ENCODE measurements around the gene ACOX3.

ACOX3 gene

GRCh38 chr4:8477095-8477635, 36.6 kb upstream of the ACOX3 start:
- no peak for TF ChIP-seq CTCF (IDR thresholded peaks at IDR 0.05; ENCODE audit: low read depth, low read length, missing control alignments)
- DNase-seq (ENCODE audit: low read depth) = no peak
- no peak overlapping the region for H3K4me3 ChIP-seq (ENCODE audit: low read depth, low read length)

GRCh38 chr4:8475751-8476575, 35.4 kb upstream of the ACOX3 start:
- DNase-seq (ENCODE audit: low read depth) = no peak
- no peak for TF ChIP-seq CTCF (IDR thresholded peaks at IDR 0.05; ENCODE audit: low read depth, low read length, missing control alignments)
- H3K4me3 ChIP-seq (ENCODE audit: low read depth, low read length) = no peak overlapping the region

- no peak for TF ChIP-seq CTCF (IDR thresholded peaks at IDR 0.05; ENCODE audit: low read depth, low read length, missing control alignments)
- no peak overlapping the region for H3K4me3 ChIP-seq (ENCODE audit: low read depth, low read length)
- DNase-seq (ENCODE audit: low read depth) = no peak
Measured at GRCh38 chr4:8474856-8475255, 34.3 kb upstream of the ACOX3 start.

GRCh38 chr4:8473920-8474590, 33.5 kb upstream of the ACOX3 start:
- no peak for DNase-seq (ENCODE audit: low read depth)
- TF ChIP-seq CTCF (IDR thresholded peaks at IDR 0.05; ENCODE audit: low read depth, low read length, missing control alignments) = no peak
- no peak overlapping the region for H3K4me3 ChIP-seq (ENCODE audit: low read depth, low read length)

- H3K4me3 ChIP-seq (ENCODE audit: low read depth, low read length) = no peak overlapping the region
- DNase-seq (ENCODE audit: low read depth) = no peak
- TF ChIP-seq CTCF (IDR thresholded peaks at IDR 0.05; ENCODE audit: low read depth, low read length, missing control alignments) = no peak
Measured at GRCh38 chr4:8473198-8473919, 32.8 kb upstream of the ACOX3 start.

GRCh38 chr4:8472689-8473197, 32.2 kb upstream of the ACOX3 start:
- no peak for TF ChIP-seq CTCF (IDR thresholded peaks at IDR 0.05; ENCODE audit: low read depth, low read length, missing control alignments)
- DNase-seq (ENCODE audit: low read depth) = no peak
- H3K4me3 ChIP-seq (ENCODE audit: low read depth, low read length) = no peak overlapping the region
